ENCODE results near the gene ACAP2.

GRCh38 chr3:195286115-195286872, 156.5 kb downstream of the ACAP2 start:
- TF ChIP-seq CTCF (IDR thresholded peaks at IDR 0.05; ENCODE audit: poor library complexity, severe bottlenecking) = no peak
- TF ChIP-seq MXI1 (conservative IDR thresholded peaks at IDR 0.05; ENCODE audit: poor library complexity, severe bottlenecking) = no peak
- TF ChIP-seq EZH2 (IDR thresholded peaks at IDR 0.05; ENCODE audit: borderline replicate concordance, insufficient read depth, low read length, poor library complexity, severe bottlenecking) = no peak
- TF ChIP-seq REST (IDR thresholded peaks at IDR 0.05; ENCODE audit: borderline replicate concordance) = no peak
- no peak for TF ChIP-seq TAF1 (IDR thresholded peaks at IDR 0.05; ENCODE audit: low read depth)
- no peak for TF ChIP-seq POLR2AphosphoS5 (IDR thresholded peaks at IDR 0.05)
- TF ChIP-seq SMC3 (conservative IDR thresholded peaks at IDR 0.05; ENCODE audit: poor library complexity) = no peak
- no peak for TF ChIP-seq EP300 (conservative IDR thresholded peaks at IDR 0.05; ENCODE audit: poor library complexity, severe bottlenecking)
- TF ChIP-seq RAD21 (conservative IDR thresholded peaks at IDR 0.05) = no peak
